HuH-7.5 (cell line): Measurements from ENCODE around the gene AKNA.
A peak's percentile ranks its signal among the peaks of the same experiment; 100 is the strongest.

ENCODE experiments used
- DNase-seq: peaks from one replicate; pipeline ENCODE4 v3.0.0; 2011; ENCODE audit warnings: low spot score

AKNA gene

GRCh38 chr9:114414346-114414745, 26.6 kb upstream of the AKNA start:
- no peak for DNase-seq

- no peak for DNase-seq
Observed at GRCh38 chr9:114413861-114414301, 26.1 kb upstream of the AKNA start.

GRCh38 chr9:114412048-114412683, 24.4 kb upstream of the AKNA start:
- DNase-seq, result no peak

GRCh38 chr9:114411452-114411851, 23.7 kb upstream of the AKNA start:
- no peak for DNase-seq

GRCh38 chr9:114410910-114411309, 23.1 kb upstream of the AKNA start:
- no peak for DNase-seq

- no peak for DNase-seq
Observed at GRCh38 chr9:114409842-114410241, 22.1 kb upstream of the AKNA start.

- DNase-seq, result no peak
Observed at GRCh38 chr9:114409103-114409780, 21.5 kb upstream of the AKNA start.

- no peak for DNase-seq
Observed at GRCh38 chr9:114408645-114409044, 20.9 kb upstream of the AKNA start.

- DNase-seq, result no peak
Observed at GRCh38 chr9:114407889-114408288, 20.1 kb upstream of the AKNA start.

- DNase-seq, result no peak
Observed at GRCh38 chr9:114406441-114406840, 18.7 kb upstream of the AKNA start.

- peak; percentile 95 for DNase-seq
Observed at GRCh38 chr9:114405294-114406034, 17.7 kb upstream of the AKNA start.

GRCh38 chr9:114404531-114404930, 16.7 kb upstream of the AKNA start:
- no peak for DNase-seq

- no peak for DNase-seq
Observed at GRCh38 chr9:114403153-114403756, 15.5 kb upstream of the AKNA start.

GRCh38 chr9:114401344-114401743, 13.6 kb upstream of the AKNA start:
- DNase-seq, result peak; percentile 67

GRCh38 chr9:114400772-114401171, 13.0 kb upstream of the AKNA start:
- DNase-seq, result no peak

- DNase-seq, result no peak
Observed at GRCh38 chr9:114400219-114400618, 12.4 kb upstream of the AKNA start.

- DNase-seq, result no peak
Observed at GRCh38 chr9:114399381-114399780, 11.6 kb upstream of the AKNA start.

- DNase-seq, result peak; percentile 97
Observed at GRCh38 chr9:114397848-114398605, 10.2 kb upstream of the AKNA start.

GRCh38 chr9:114397219-114397847, 9.6 kb upstream of the AKNA start:
- DNase-seq, result peak; percentile 38

- no peak for DNase-seq
Observed at GRCh38 chr9:114396558-114397218, 8.9 kb upstream of the AKNA start.

- no peak for DNase-seq
Observed at GRCh38 chr9:114395768-114396167, 8.0 kb upstream of the AKNA start.
